GM23338 (cell line): ENCODE measurements around the gene LST1. TPM values are rescaled to one million over a fixed set of nuclear protein-coding genes. Genes with fewer than 3 reads are reported as not detected.

Experiments
- ATAC-seq: fragments of 200-7000 bp; cut with Tn5 transposase; 3 replicates; pipeline ENCODE4 v1.9.1; 2020
- DNase-seq: peaks from one replicate; pipeline ENCODE4 v3.0.0-alpha.2; 2015; ENCODE audit warnings: low spot score
- H2AFZ ChIP-seq: fragments of 200-600 bp; sonication (generic); 2 replicates; pipeline ENCODE4 v1.8.0; 2016; ENCODE audit warnings: antibody characterized with exemption, mild to moderate bottlenecking, moderate library complexity
- H3F3A ChIP-seq: fragments of 200-600 bp; sonication (generic); replicated peaks from 2 replicates; pipeline ENCODE4 v1.8.0; 2017; ENCODE audit warnings: antibody characterized with exemption, mixed run types, low read depth
- H3K27ac ChIP-seq: fragments of 200-600 bp; sonication (generic); 2 replicates; pipeline ENCODE4 v1.6.1; 2016; ENCODE audit warnings: low read depth
- H3K27me3 ChIP-seq: fragments of 200-600 bp; sonication (generic); 2 replicates; pipeline ENCODE4 v1.8.0; 2016; ENCODE audit warnings: mild to moderate bottlenecking, mixed run types, moderate library complexity; ENCODE audit not compliant: insufficient read depth
- H3K36me3 ChIP-seq: fragments of 200-600 bp; sonication (generic); 2 replicates; pipeline ENCODE4 v1.8.0; 2016; ENCODE audit warnings: mild to moderate bottlenecking; ENCODE audit not compliant: insufficient read depth
- H3K4me1 ChIP-seq: fragments of 200-600 bp; sonication (generic); 2 replicates; pipeline ENCODE4 v1.8.0; 2016; ENCODE audit warnings: mild to moderate bottlenecking, moderate library complexity; ENCODE audit not compliant: insufficient read depth
- H3K4me2 ChIP-seq: fragments of 200-600 bp; sonication (generic); 2 replicates; pipeline ENCODE4 v1.7.1; 2017; ENCODE audit warnings: mixed run types
- H3K4me3 ChIP-seq: fragments of 200-600 bp; sonication (generic); 2 replicates; pipeline ENCODE4 v1.6.1; 2016; ENCODE audit warnings: mixed run types
- H3K79me2 ChIP-seq: fragments of 200-600 bp; sonication (generic); replicated peaks from 2 replicates; pipeline ENCODE4 v1.8.0; 2017; ENCODE audit warnings: mild to moderate bottlenecking; ENCODE audit not compliant: insufficient read depth
- H3K9me2 ChIP-seq: fragments of 200-600 bp; sonication (generic); 2 replicates; pipeline ENCODE4 v1.8.0; 2017; ENCODE audit not compliant: insufficient read depth
- H4K20me1 ChIP-seq: fragments of 200-600 bp; sonication (generic); replicated peaks from 2 replicates; pipeline ENCODE4 v1.8.0; 2017; ENCODE audit warnings: mild to moderate bottlenecking; ENCODE audit not compliant: insufficient read depth
- H3K27ac Mint-ChIP-seq: 2 replicates; pipeline ENCODE4 v1.8.0; 2020; ENCODE audit warnings: inconsistent platforms, mild to moderate bottlenecking, moderate library complexity, mixed read lengths
- H3K27me3 Mint-ChIP-seq: 3 replicates; pipeline ENCODE4 v1.8.0; 2022; ENCODE audit warnings: low read depth, mild to moderate bottlenecking, moderate library complexity, mixed read lengths, inconsistent platforms; ENCODE audit not compliant: insufficient read depth, poor library complexity
- H3K36me3 Mint-ChIP-seq: 3 replicates; pipeline ENCODE4 v1.8.0; 2021; ENCODE audit warnings: low read depth, mild to moderate bottlenecking, inconsistent platforms, moderate library complexity, mixed read lengths
- H3K4me1 Mint-ChIP-seq: 3 replicates; pipeline ENCODE4 v1.8.0; 2020; ENCODE audit warnings: mild to moderate bottlenecking, inconsistent platforms, mixed read lengths
- H3K4me3 Mint-ChIP-seq: 3 replicates; pipeline ENCODE4 v1.8.0; 2021; ENCODE audit warnings: moderate library complexity, mild to moderate bottlenecking, inconsistent platforms, mixed read lengths
- H3K9me3 Mint-ChIP-seq: 3 replicates; pipeline ENCODE4 v1.8.0; 2020; ENCODE audit warnings: moderate library complexity, mild to moderate bottlenecking, inconsistent platforms, mixed read lengths
- CTCF ChIP-seq, 2 experiments: fragments of 200-600 bp in 1 of 2; sonication (generic) in 1 of 2; conservative IDR thresholded peaks; 2 replicates each; pipeline versions ENCODE4 v1.5.1 to v1.6.1; 2016 to 2017; ENCODE audit warnings: antibody characterized with exemption in 2 of 2, low read depth in 2 of 2, mild to moderate bottlenecking in 2 of 2, moderate library complexity in 1 of 2
- ETS1 ChIP-seq: IDR thresholded peaks from 2 replicates; pipeline ENCODE4 v1.6.1; 2016; ENCODE audit warnings: antibody characterized with exemption
- EZH2 ChIP-seq: fragments of 200-600 bp; sonication (generic); IDR thresholded peaks from one replicate; pipeline ENCODE4 v1.8.0; 2017; ENCODE audit warnings: antibody characterized with exemption, mild to moderate bottlenecking, low read depth; ENCODE audit not compliant: unreplicated experiment
- JUNB ChIP-seq: IDR thresholded peaks from one replicate; pipeline ENCODE4 v1.6.1; 2016; ENCODE audit warnings: antibody characterized with exemption; ENCODE audit not compliant: unreplicated experiment
- NANOG ChIP-seq: IDR thresholded peaks from 2 replicates; pipeline ENCODE4 v1.6.1; 2016; ENCODE audit warnings: antibody characterized with exemption, borderline replicate concordance
- ZNF462 ChIP-seq: fragments of 250-450 bp; sonication (Bioruptor Pico); IDR thresholded peaks from 2 replicates; pipeline ENCODE4 v1.5.0; 2020; ENCODE audit warnings: mild to moderate bottlenecking, moderate library complexity
- polyA plus RNA-seq: library from polyadenylated mRNA; unstranded; fragments of >200 nt; fragmentation: Nextera tagmentation; extraction: Ambion mirVana; gene quantifications from 2 replicates; pipeline ENCODE4 v1.2.1, GENCODE V29; 2016
- total RNA-seq: library from RNA; depleted of rRNA; stranded (reverse); fragments of >200 nt; shearing (Covaris generic); gene quantifications from 2 replicates; pipeline ENCODE4 v1.2.3, GENCODE V29; 2014
- TF ChIP-seq, protein P1 (sequence below): IDR thresholded peaks from one replicate; pipeline ENCODE4 v1.6.1; 2018; ENCODE audit warnings: antibody characterized with exemption; ENCODE audit not compliant: unreplicated experiment

LST1 gene
- total and polyA plus RNA-seq, 2 experiments from 2014 or later: 0.37 TPM; not detected in 1

- TF ChIP-seq JUNB (no peak), NANOG (no peak), EZH2 (no peak), CTCF (conservative IDR thresholded peaks at IDR 0.05; ENCODE audit: low read depth in 2 of 2) (no peak), ETS1 (no peak)
- TF ChIP-seq, protein P1, sequence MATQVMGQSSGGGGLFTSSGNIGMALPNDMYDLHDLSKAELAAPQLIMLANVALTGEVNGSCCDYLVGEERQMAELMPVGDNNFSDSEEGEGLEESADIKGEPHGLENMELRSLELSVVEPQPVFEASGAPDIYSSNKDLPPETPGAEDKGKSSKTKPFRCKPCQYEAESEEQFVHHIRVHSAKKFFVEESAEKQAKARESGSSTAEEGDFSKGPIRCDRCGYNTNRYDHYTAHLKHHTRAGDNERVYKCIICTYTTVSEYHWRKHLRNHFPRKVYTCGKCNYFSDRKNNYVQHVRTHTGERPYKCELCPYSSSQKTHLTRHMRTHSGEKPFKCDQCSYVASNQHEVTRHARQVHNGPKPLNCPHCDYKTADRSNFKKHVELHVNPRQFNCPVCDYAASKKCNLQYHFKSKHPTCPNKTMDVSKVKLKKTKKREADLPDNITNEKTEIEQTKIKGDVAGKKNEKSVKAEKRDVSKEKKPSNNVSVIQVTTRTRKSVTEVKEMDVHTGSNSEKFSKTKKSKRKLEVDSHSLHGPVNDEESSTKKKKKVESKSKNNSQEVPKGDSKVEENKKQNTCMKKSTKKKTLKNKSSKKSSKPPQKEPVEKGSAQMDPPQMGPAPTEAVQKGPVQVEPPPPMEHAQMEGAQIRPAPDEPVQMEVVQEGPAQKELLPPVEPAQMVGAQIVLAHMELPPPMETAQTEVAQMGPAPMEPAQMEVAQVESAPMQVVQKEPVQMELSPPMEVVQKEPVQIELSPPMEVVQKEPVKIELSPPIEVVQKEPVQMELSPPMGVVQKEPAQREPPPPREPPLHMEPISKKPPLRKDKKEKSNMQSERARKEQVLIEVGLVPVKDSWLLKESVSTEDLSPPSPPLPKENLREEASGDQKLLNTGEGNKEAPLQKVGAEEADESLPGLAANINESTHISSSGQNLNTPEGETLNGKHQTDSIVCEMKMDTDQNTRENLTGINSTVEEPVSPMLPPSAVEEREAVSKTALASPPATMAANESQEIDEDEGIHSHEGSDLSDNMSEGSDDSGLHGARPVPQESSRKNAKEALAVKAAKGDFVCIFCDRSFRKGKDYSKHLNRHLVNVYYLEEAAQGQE: no peak
These were observed 26.5 kb upstream of the LST1 start (continued) for GRCh38 chr6:31559606-31559957.

DNA sequence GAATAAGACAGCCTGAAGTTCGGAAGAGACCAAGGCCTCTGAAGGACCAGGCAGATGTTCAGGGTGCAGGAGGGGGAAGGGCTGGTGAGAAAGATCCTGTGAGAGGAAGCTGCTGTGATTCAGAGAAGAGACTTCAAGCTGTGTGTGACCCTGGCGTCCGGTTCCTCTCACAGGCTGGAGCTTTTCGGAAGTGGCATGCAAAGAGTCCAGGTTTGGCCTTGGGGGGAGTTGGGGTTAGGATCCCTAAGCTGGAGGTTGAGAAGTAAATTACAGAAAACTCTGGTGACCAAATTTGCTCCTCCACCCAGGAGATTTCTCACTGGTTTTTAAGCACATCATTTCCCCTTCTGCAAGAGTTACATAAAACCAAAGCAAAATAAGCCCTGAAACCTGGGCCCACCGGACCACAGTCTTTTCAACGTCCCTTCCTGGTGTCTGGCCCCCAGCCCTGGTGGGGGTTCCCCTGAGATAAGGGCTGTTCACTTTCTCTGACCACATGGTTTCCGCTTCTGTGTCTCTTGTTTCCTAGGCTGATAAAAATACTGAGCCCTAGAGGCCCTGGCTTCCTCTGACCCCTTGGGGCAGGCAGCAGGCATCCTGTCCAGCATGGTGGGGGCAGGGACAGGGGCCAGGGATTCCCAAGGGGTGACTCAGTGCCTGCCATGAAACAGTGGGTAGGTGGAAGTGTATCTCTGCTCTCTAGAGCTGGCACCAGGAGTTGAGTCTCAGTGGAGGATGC, 25.9 kb upstream of the LST1 start:
- no peaks in the 10 kb centered on the region for H4K20me1 ChIP-seq
- Mint-ChIP-seq H3K36me3 (peaks cover 25% of the 10 kb centered on the region), H3K4me3 (no peak overlapping the region; the same call in 2 of the 3 replicates), H3K27ac (no peak overlapping the region), H3K9me3 (no peaks in the 10 kb centered on the region; the same call in 2 of the 3 replicates), H3K27me3 (peaks cover 3% of the 10 kb centered on the region), H3K4me1 (peaks cover 18% of the 10 kb centered on the region)
- H2AFZ ChIP-seq: no peak overlapping the region
- DNase-seq (peak; percentile 15), ATAC-seq (peak; percentile 40; the same call in 2 of the 3 replicates)
- no peak overlapping the region for H3K4me3 ChIP-seq
- no peaks in the 10 kb centered on the region for H3K9me2 ChIP-seq
- H3K4me1 ChIP-seq: peaks cover 3% of the 10 kb centered on the region; the same call in 1 of the 2 replicates
- no peaks in the 10 kb centered on the region for H3K27me3 ChIP-seq
- TF ChIP-seq ZNF462 (no peak), NANOG (no peak)
- no peaks in the 10 kb centered on the region for H3K36me3 ChIP-seq
- H3K4me2 ChIP-seq: no peak overlapping the region
- H3K27ac ChIP-seq: no peak overlapping the region
- 0 out of 2 replicates have a peak, but pooled peaks cover 2% of the 10 kb centered on the region for H3F3A ChIP-seq
- no peaks in the 10 kb centered on the region for H3K79me2 ChIP-seq
